HUES6 (cell line): ENCODE data around the gene PHACTR3.

Experiments
- H3K27ac ChIP-seq: 2 replicates; pipeline ENCODE4 v1.7.0; 2013; ENCODE audit warnings: low read depth, mild to moderate bottlenecking, low read length, inconsistent platforms
- H3K27me3 ChIP-seq: 2 replicates; pipeline ENCODE4 v1.6.1; 2013; ENCODE audit warnings: low read length; ENCODE audit not compliant: control insufficient read depth, insufficient read depth
- H3K36me3 ChIP-seq: 2 replicates; pipeline ENCODE4 v1.6.1; 2013; ENCODE audit warnings: low read length; ENCODE audit not compliant: control insufficient read depth, insufficient read depth
- H3K4me1 ChIP-seq: 2 replicates; pipeline ENCODE4 v1.6.1; 2013; ENCODE audit warnings: low read length; ENCODE audit not compliant: control insufficient read depth, insufficient read depth
- H3K4me3 ChIP-seq: 2 replicates; pipeline ENCODE4 v1.5.1; 2013; ENCODE audit warnings: low read depth, low read length
- H3K9ac ChIP-seq: one replicate; pipeline ENCODE4 v1.6.1; 2013; ENCODE audit warnings: mild to moderate bottlenecking, low read length
- H3K9me3 ChIP-seq: 2 replicates; pipeline ENCODE4 v1.6.1; 2013; ENCODE audit warnings: low read depth, low read length; ENCODE audit not compliant: control insufficient read depth, insufficient read depth

Gene PHACTR3

DNA sequence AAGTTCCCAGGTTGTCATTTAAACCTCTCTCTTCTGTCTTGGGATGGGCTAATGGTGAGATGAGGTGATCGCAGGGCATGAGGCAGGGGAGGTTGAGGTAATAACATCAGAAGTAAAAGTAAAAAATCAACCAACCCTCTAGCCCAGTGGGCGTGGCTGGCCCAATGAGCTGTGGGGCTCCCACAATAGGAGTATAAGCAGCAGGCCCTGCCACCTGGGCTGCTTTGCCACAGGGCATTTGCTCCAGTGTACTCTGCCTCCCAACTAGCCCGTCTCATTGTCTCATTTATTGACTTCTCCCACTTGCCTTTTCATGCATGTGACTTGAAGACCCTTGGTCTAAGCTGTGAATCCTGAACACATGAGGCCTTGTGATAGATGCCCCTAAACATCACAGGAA is 62.8 kb downstream of the PHACTR3 start:
- no peak overlapping the region for H3K9ac ChIP-seq
- H3K27me3 ChIP-seq: peaks cover 53% of the 10 kb centered on the region; the same call in 1 of the 2 replicates
- no peaks in the 10 kb centered on the region for H3K9me3 ChIP-seq
- no peak overlapping the region for H3K27ac ChIP-seq
- no peaks in the 10 kb centered on the region for H3K36me3 ChIP-seq
- no peaks in the 10 kb centered on the region for H3K4me1 ChIP-seq
- H3K4me3 ChIP-seq: no peak overlapping the region

DNA sequence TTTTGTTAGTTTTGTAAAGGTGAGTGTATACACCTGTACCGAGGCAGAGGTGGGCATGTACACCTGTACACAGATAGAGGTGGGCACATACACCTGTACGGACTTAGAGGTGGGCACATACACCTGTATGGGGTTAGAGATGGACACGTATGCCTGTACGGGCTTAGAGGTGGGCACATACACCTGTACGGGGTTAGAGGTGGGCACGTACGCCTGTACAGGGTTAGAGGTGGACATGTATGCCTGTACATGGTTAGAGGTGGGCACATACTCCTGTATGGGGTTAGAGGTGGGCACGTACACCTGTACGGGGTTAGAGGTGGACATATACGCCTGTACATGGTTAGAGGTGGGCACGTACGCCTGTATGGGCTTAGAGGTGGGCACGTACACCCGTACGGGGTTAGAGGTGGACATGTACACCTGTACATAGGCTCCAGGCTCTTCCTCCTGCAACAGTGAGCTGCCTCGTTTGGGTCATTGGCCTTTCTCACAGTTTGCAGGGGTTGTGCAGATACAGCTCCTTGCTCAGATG is 63.7 kb downstream of the PHACTR3 start:
- no peak overlapping the region for H3K4me3 ChIP-seq
- peaks cover 50% of the 10 kb centered on the region; the same call in 1 of the 2 replicates for H3K27me3 ChIP-seq
- no peaks in the 10 kb centered on the region for H3K4me1 ChIP-seq
- no peak overlapping the region for H3K9ac ChIP-seq
- H3K27ac ChIP-seq: no peak overlapping the region
- H3K36me3 ChIP-seq: no peaks in the 10 kb centered on the region
- H3K9me3 ChIP-seq: no peaks in the 10 kb centered on the region

DNA sequence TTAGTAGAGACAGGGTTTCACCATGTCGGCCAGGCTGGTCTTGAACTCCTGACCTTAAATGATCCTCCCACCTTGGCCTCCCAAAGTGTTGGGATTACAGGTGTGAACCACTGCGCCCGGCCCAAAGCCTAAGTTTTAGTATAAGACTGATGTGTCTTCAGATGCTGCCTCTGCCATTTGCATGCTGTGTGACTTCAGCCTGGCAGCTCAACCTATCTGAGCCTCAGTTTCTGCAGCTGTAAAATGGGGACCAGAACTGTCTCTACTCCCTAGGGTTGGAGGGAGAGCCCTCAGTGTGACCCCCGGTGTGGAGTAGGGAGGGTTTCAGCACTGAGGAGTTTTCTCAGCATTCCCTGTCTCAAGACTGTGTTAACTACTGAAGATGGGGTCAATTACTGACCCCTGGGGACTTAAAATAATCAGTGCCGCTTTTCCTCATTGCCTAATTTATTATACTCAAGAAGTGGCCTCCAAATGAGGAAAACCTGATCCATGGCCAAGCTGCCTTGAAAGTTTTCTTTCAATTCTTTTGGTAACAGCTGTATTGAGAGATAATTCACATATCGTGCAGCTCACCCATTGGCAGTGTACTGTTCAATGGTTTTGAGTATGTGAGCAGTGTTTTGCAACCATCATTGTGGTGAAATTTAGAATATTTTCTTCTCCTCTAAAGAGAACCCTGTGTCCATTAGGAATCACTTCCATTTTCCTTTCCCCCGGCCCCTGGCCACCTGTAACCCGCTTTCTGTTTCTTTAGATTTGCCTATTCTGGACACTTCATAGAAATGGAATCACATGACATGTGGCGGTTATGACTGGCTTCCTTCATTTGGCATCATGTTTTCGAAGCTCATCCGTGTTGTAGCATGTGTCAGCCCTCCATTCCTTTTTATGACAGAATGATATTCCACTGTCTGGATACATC is 64.8 kb downstream of the PHACTR3 start:
- no peaks in the 10 kb centered on the region for H3K4me1 ChIP-seq
- no peak overlapping the region for H3K9ac ChIP-seq
- no peaks in the 10 kb centered on the region for H3K9me3 ChIP-seq
- H3K27me3 ChIP-seq: peaks cover 53% of the 10 kb centered on the region
- no peak overlapping the region for H3K4me3 ChIP-seq
- no peaks in the 10 kb centered on the region for H3K36me3 ChIP-seq
- H3K27ac ChIP-seq: no peak overlapping the region

DNA sequence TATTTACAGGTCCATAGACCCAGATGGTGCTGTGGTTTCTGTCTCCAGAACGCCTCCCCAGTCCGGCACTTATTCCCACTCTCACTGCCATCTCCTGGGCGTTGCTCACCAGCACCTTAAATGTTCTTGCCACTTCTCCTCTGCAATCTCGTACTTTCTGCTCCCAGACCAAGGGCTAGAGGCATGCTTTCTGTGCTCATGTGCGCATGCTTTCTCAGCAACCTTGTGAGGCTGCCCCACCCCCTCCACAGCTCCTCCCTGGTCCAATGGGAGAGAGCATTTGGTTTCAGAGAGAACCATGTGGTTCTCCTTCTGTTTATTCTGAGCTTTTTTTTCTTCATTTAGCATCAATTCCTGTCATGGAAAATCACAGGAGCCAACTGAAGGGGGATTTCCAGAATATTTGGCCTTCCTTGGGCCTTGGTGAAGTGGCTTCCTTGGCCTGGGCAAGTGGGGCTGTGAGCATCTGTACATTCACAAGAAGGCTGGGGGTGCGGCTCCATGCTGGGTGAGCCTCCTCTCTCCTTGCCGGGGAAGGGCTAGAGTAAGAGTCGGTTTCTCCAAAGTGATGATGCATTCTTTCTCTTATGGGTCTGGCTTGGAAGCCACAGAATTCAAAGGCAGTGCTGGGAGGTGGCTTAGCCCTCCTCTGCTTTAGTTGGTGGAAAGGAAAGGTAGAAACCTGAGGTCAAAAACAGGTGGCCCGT is 66.6 kb downstream of the PHACTR3 start:
- no peak overlapping the region for H3K4me3 ChIP-seq
- no peaks in the 10 kb centered on the region for H3K4me1 ChIP-seq
- no peaks in the 10 kb centered on the region for H3K36me3 ChIP-seq
- H3K9ac ChIP-seq: no peak overlapping the region
- no peaks in the 10 kb centered on the region for H3K9me3 ChIP-seq
- no peak overlapping the region for H3K27ac ChIP-seq
- peaks cover 60% of the 10 kb centered on the region for H3K27me3 ChIP-seq

DNA sequence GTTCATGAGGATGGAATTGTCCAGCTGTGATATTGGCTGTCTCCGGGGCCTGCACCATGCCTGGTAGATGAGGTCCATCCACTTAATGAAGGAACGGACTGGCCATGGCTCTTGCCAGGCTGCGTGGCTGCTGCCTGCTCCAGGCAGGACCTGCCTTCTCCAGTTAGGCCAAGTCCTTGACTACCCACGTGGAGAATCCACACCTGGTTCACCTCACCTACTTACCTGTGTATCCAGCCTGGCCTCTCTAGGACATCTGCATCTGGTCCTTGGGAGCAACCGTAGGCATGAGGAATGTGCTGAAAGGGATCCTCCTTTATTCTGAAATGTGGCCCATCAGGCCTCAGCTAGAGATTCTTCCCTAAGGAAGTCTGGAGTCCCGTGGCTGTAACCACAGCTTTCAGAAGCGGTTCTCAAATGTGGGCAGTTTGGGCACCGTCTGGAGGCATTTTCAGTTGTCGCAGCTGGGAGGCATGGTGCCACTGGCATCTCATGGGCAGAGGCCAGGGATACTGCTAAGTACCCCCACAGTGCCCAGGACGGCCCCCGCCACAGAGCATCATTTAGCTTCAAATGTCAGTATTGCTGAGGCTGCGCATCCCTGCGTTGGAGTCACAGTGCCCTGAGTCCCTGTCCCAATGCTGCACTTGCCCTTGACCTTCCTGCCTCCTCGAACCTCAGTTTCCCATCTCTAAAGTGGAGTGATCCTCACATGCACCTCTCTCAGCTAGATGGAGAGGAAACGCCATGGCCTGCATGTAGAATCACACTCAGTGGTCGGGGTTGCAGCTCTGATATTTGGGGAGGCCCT is 67.5 kb downstream of the PHACTR3 start:
- no peak overlapping the region for H3K4me3 ChIP-seq
- H3K27ac ChIP-seq: no peak overlapping the region
- no peaks in the 10 kb centered on the region for H3K4me1 ChIP-seq
- H3K9ac ChIP-seq: no peak overlapping the region
- no peaks in the 10 kb centered on the region for H3K36me3 ChIP-seq
- H3K9me3 ChIP-seq: no peaks in the 10 kb centered on the region
- H3K27me3 ChIP-seq: peaks cover 62% of the 10 kb centered on the region

DNA sequence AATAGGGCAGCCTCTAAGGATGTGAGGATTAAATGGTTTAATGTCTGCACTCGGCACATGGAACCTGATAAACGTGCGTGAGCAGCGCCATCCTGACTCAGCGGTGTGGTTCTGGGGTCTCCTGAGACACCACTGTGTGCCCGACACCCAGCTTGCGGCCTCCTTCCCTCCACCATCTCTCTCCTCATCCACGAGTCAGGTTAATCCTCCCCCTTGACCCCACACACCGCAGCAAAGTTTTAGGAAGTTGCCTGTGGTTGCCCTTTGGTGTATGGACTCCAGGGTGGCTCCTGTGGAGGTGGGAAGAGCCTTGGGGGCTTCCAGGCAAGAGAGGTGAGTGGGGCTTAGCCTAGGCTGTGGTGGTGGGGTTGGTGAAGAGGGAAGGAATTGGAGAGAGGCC is 68.2 kb downstream of the PHACTR3 start:
- no peaks in the 10 kb centered on the region for H3K36me3 ChIP-seq
- H3K27me3 ChIP-seq: peaks cover 65% of the 10 kb centered on the region

DNA sequence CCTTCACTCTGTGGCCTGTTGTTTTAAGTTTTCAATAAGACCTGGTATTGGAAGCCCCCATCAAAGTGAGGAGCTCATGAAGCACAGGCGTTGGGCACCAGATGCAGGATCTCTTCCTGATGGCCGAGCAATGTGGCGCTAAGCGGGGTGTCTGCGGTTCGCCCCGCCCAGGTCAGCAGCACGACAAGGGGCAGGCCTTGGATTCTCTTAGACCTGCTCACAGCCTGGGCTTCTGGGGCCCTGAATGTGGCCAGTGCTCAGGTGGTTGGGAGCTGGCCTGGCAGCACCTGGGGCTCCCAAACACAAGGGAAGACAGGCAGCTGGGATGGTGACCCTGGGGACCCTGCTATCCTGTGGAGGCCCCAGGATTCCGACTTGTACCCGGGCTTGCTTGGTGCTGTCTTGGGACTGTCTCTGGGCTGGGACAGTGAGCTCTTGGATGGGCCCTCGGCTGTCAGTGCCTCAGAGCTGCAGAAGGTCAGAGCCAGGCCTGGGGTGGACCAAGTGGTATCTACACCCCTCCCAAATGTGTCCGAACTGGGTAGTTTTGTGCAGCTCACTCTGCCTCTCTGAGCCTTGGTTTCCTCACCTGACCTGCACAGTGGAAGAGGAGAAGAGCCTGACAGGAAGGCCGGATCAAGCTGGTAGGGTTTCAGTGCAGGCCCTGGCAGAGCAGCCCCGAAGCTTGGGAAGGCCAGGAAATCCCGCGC is 69.1 kb downstream of the PHACTR3 start:
- Histone ChIP-seq H3K27me3 (peaks cover 69% of the 10 kb centered on the region), H3K27ac (no peak overlapping the region), H3K9me3 (no peaks in the 10 kb centered on the region), H3K36me3 (no peaks in the 10 kb centered on the region), H3K4me3 (no peak overlapping the region), H3K9ac (no peak overlapping the region), H3K4me1 (no peaks in the 10 kb centered on the region)

More for the DNA sequence above, 68.2 kb downstream of the PHACTR3 start:
- no peak overlapping the region for H3K4me3 ChIP-seq
- H3K9me3 ChIP-seq: no peaks in the 10 kb centered on the region
- H3K27ac ChIP-seq: no peak overlapping the region
- H3K9ac ChIP-seq: no peak overlapping the region
- no peaks in the 10 kb centered on the region for H3K4me1 ChIP-seq

DNA sequence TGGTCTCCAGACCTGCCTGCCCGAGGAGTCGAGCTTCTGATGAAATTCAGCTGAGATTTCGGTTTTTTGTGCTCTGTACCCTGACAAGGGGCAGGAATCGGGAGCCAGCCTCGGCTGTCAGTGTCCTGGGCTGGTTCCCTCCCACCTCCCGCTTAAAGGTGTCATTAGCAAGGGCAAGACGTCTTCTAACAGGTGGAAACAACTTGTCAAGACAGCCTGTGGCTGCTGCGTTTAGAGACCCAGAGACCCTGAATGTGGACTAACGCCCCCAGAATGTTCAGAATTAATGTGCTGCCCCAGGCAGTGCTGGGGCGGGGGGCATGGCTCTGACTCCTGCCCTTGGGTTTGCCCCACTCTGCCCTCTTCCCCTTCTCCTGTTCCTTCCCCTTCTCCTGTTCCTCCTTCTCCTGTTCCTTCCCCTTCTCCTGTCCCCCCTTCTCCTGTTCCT is 69.7 kb downstream of the PHACTR3 start:
- H3K9ac ChIP-seq: no peak overlapping the region
- H3K27ac ChIP-seq: no peak overlapping the region
- no peaks in the 10 kb centered on the region for H3K9me3 ChIP-seq
- no peaks in the 10 kb centered on the region for H3K36me3 ChIP-seq
- H3K27me3 ChIP-seq: peaks cover 73% of the 10 kb centered on the region
- H3K4me1 ChIP-seq: no peaks in the 10 kb centered on the region
- H3K4me3 ChIP-seq: no peak overlapping the region

DNA sequence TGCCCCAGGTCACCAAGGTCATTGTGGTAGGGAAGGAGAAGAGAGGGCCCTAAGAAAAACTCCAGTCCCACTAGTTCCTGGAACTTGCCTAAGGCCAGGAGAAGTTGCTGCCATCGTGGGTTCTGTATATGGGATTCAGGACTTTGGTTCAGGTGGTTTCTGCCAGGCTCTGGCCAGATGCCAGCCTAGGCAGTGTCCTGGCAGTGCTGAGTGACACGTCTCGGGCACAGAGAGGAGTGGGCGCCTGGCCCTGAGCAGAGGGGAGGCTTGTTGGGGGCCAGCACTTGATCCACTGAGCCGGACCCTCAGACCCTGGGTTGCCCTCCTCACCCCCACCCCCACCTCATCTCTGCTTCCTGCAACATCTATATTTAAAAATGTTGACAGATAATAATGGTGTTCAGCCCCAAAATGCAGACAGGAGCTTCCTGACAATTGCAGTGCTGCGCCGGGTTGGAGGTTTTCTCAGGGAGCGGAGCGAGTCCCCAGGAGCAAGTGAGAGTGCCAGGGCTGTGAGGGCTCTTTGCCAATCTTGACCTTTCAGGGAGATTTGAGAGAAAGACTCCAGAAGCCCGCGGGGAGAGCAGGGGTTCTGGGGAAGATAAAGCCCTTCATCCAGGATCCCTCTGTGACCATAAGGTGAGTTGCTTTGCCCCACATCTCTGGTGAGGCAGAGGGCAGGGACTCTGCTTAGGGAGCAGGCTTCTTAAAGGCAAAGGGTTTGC is 71.9 kb downstream of the PHACTR3 start:
- Histone ChIP-seq H3K4me3 (no peak overlapping the region), H3K27ac (no peak overlapping the region), H3K36me3 (no peaks in the 10 kb centered on the region), H3K27me3 (peaks cover 75% of the 10 kb centered on the region), H3K4me1 (no peaks in the 10 kb centered on the region), H3K9ac (no peak overlapping the region), H3K9me3 (no peaks in the 10 kb centered on the region)

DNA sequence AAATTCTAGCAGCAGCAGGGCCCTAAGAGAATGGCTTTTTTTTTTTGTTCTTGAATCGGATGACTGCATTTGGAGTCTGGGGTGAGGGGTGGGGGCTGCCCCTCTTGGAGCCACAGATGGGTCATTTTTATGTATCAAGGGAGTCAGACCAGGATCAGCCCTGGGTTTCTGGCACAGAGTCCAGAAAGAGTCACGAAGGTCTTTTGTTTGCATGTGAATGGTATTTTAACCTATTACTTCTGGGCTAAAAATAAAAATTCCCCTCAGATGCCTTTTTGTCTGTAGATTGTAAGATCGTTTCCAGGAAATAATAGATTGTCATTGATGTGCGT is 72.5 kb downstream of the PHACTR3 start:
- Histone ChIP-seq H3K9ac (no peak overlapping the region), H3K27me3 (peaks cover 75% of the 10 kb centered on the region), H3K4me1 (no peaks in the 10 kb centered on the region), H3K4me3 (no peak overlapping the region), H3K9me3 (no peaks in the 10 kb centered on the region), H3K36me3 (no peaks in the 10 kb centered on the region), H3K27ac (no peak overlapping the region)
